A673 (cell line): ENCODE data around the gene WDFY3. TPM values are rescaled to one million over a fixed set of nuclear protein-coding genes. Genes with fewer than 3 reads are reported as not detected.

ENCODE experiments used
- BruUV-seq: library from RNA; stranded (reverse); fragments of 400-500 nt; replicated peaks from 2 replicates; lab custom pipeline; 2021; lab: Mats Ljungman, UMichigan
- CTCF ChIA-PET: fragments of 300-600 bp; sonication (Branson Sonifier 250); formaldehyde crosslinking; loops from one replicate; lab custom pipeline; 2022; ENCODE audit warnings: antibody characterized with exemption; lab: Charles Lee
- POLR2A ChIA-PET: fragments of 300-600 bp; sonication (Branson Sonifier 250); formaldehyde crosslinking; loops from one replicate; lab custom pipeline; 2022; ENCODE audit warnings: antibody characterized with exemption; ENCODE audit not compliant: low non-redundant PET; lab: Charles Lee
- DNase-seq: peaks from one replicate; pipeline ENCODE4 v3.0.0-alpha.2; 2015; ENCODE audit warnings: low spot score
- H3K27ac ChIP-seq: fragments of 200-600 bp; sonication (generic); 2 replicates; pipeline ENCODE4 v1.5.1; 2016; ENCODE audit warnings: mixed run types, low read depth, mild to moderate bottlenecking, mixed read lengths, antibody characterized with exemption, low read length; ENCODE audit not compliant: poor library complexity, severe bottlenecking
- H3K27me3 ChIP-seq: fragments of 200-600 bp; sonication (generic); replicated peaks from 2 replicates; pipeline ENCODE4 v1.6.1; 2017; ENCODE audit warnings: mixed run types, low read depth, mild to moderate bottlenecking, mixed read lengths, antibody characterized with exemption, low read length; ENCODE audit not compliant: insufficient read depth, poor library complexity
- H3K36me3 ChIP-seq: fragments of 200-600 bp; sonication (generic); 2 replicates; pipeline ENCODE4 v1.6.1; 2016; ENCODE audit warnings: mixed run types, mild to moderate bottlenecking, mixed read lengths, antibody characterized with exemption, low read length; ENCODE audit not compliant: insufficient read depth, poor library complexity, severe bottlenecking
- H3K4me1 ChIP-seq: fragments of 200-600 bp; sonication (generic); 2 replicates; pipeline ENCODE4 v1.6.1; 2017; ENCODE audit warnings: mixed run types, mild to moderate bottlenecking, mixed read lengths, antibody characterized with exemption, low read length; ENCODE audit not compliant: insufficient read depth, poor library complexity, severe bottlenecking
- H3K4me3 ChIP-seq: fragments of 200-600 bp; sonication (generic); 2 replicates; pipeline ENCODE4 v1.5.1; 2016; ENCODE audit warnings: low read depth, mixed run types, mild to moderate bottlenecking, mixed read lengths, low read length; ENCODE audit not compliant: poor library complexity, severe bottlenecking
- H3K9me3 ChIP-seq: fragments of 200-600 bp; sonication (generic); 2 replicates; pipeline ENCODE4 v1.6.1; 2016; ENCODE audit warnings: mixed run types, low read depth, mild to moderate bottlenecking, mixed read lengths, antibody characterized with exemption, low read length; ENCODE audit not compliant: poor library complexity, severe bottlenecking
- EZH2 ChIP-seq: fragments of 200-600 bp; sonication (generic); IDR thresholded peaks from 2 replicates; pipeline ENCODE4 v1.6.1; 2017; ENCODE audit warnings: borderline replicate concordance, low read depth, mild to moderate bottlenecking, mixed read lengths, antibody characterized with exemption, low read length; ENCODE audit not compliant: poor library complexity, severe bottlenecking
- intact Hi-C: fragments of 100-400 bp; cut with micrococcal nuclease; formaldehyde crosslinking; loops from one replicate; pipeline ENCODE4 v1.10.0; 2022; ENCODE audit not compliant: unreplicated experiment
- total RNA-seq: library from RNA; stranded (reverse); gene quantifications from 2 replicates; pipeline ENCODE4 v1.2.3, GENCODE V29; 2021
- TF ChIP-seq, protein P1 (sequence below): fragments of 300-800, 200-600 bp; sonication (generic); conservative IDR thresholded peaks from 2 replicates; pipeline ENCODE4 v1.5.1; 2017; ENCODE audit warnings: low read depth, mild to moderate bottlenecking, antibody characterized with exemption, low read length, moderate library complexity, mixed read lengths

The WDFY3 gene
- total RNA-seq, 1 experiment from 2014 or later, result 43.4 TPM

GRCh38 chr4:84753321-84753972 lies 213.0 kb downstream of the WDFY3 start:
- H3K9me3 ChIP-seq, result no peaks in the 10 kb centered on the region
- intact Hi-C loops, result no loop called here
- peaks cover 12% of the 10 kb centered on the region for H3K36me3 ChIP-seq
- TF ChIP-seq, protein P1, sequence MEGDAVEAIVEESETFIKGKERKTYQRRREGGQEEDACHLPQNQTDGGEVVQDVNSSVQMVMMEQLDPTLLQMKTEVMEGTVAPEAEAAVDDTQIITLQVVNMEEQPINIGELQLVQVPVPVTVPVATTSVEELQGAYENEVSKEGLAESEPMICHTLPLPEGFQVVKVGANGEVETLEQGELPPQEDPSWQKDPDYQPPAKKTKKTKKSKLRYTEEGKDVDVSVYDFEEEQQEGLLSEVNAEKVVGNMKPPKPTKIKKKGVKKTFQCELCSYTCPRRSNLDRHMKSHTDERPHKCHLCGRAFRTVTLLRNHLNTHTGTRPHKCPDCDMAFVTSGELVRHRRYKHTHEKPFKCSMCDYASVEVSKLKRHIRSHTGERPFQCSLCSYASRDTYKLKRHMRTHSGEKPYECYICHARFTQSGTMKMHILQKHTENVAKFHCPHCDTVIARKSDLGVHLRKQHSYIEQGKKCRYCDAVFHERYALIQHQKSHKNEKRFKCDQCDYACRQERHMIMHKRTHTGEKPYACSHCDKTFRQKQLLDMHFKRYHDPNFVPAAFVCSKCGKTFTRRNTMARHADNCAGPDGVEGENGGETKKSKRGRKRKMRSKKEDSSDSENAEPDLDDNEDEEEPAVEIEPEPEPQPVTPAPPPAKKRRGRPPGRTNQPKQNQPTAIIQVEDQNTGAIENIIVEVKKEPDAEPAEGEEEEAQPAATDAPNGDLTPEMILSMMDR, result no peak
- no peak for TF ChIP-seq EZH2
- POLR2A ChIA-PET, result no interaction called here
- H3K27me3 ChIP-seq, result no peaks in the 10 kb centered on the region
- DNase-seq, result no peak
- no peaks in the 10 kb centered on the region for H3K4me1 ChIP-seq
- BruUV-seq, result no TSS peak
- H3K4me3 ChIP-seq, result no peak overlapping the region
- no peak overlapping the region for H3K27ac ChIP-seq
- CTCF ChIA-PET, result no interaction called here

- no peak overlapping the region for H3K4me3 ChIP-seq
- H3K27me3 ChIP-seq, result no peaks in the 10 kb centered on the region
- H3K9me3 ChIP-seq, result no peaks in the 10 kb centered on the region
- intact Hi-C loops, result loop anchor here (2.0 kb wide), 1 partner anchor 219 kb away; no protein-coding TSS in a partner anchor
- H3K4me1 ChIP-seq, result no peaks in the 10 kb centered on the region
- DNase-seq, result no peak
- no peak overlapping the region for H3K27ac ChIP-seq
- TF ChIP-seq EZH2, result no peak
- TF ChIP-seq, protein P1, result no peak
- H3K36me3 ChIP-seq, result peaks cover 12% of the 10 kb centered on the region
- ChIA-PET POLR2A (no interaction called here), CTCF (no interaction called here)
- BruUV-seq, result no TSS peak
These were observed 214.8 kb downstream of the WDFY3 start for GRCh38 chr4:84751707-84752106.

GRCh38 chr4:84750960-84751283 lies 215.6 kb downstream of the WDFY3 start:
- BruUV-seq, result no TSS peak
- DNase-seq, result no peak
- ChIA-PET CTCF (interaction anchor here (0.7 to 1.5 kb wide), 2 partner anchors 110 to 172 kb away, joined by 3 to 4 read pairs; no protein-coding TSS in a partner anchor), POLR2A (no interaction called here)
- H3K27me3 ChIP-seq, result no peaks in the 10 kb centered on the region
- peaks cover 12% of the 10 kb centered on the region for H3K36me3 ChIP-seq
- no peak overlapping the region for H3K27ac ChIP-seq
- H3K4me3 ChIP-seq, result no peak overlapping the region
- no peaks in the 10 kb centered on the region for H3K4me1 ChIP-seq
- no peaks in the 10 kb centered on the region for H3K9me3 ChIP-seq
- intact Hi-C loops, result loop anchor here (2.0 kb wide), 1 partner anchor 220 kb away; no protein-coding TSS in a partner anchor
- TF ChIP-seq, protein P1, result no peak
- TF ChIP-seq EZH2, result no peak
